Measurements from ENCODE around the gene CBARP. TPM values are rescaled to one million over a fixed set of nuclear protein-coding genes. Genes with fewer than 3 reads are reported as not detected.

The CBARP gene
- total RNA-seq, 1 experiment from 2014 or later, result 28.4 TPM

DNA sequence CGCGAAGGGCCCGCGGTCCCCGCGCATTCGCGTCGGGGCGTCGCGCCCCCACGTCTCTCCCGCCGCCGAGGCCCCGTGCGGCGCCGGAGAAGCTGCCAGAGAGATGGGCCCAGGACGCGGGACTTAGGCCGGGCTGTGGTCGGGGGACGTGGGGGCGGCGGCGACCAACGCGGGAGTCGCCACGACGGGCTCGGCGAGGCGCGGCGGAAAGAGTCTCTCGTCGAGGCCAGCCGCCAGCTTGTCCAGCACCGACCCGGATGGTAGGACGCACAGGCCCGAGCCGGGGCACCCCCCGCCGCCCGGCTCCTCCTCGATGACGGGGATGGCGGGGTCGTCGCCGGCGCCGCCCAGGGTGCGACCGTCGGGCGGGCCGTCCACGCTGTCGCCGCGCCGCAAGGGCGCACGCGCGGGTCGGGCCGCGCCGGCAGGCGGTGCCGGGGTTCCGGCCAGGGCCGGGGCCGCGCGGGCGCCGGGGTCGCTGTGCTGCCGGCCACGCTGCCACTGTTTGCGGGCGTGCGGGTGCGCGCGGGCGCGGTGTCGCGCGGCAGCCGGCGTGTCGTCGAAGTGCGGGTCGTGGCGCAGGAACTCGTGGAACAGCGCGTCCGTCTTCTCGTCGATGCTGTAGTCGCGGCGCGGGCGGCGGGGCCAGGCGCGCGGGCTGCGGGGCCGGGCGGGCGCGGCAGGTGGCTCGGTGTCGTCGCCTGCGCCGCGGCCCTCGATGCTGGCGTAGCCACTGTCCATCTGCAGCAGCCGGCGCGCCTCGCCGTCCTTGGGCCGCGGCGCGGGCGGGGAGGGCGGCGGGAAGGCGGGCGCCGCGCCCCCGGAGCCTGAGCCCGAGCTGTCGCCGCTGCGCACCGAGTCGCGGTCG is 8.5 kb downstream of the CBARP start:
- Histone ChIP-seq H3K79me2 (ENCODE audit: insufficient read depth, low read length) (no peaks in the 10 kb centered on the region), H2BK20ac (ENCODE audit: low read depth, low read length, poor library complexity, severe bottlenecking) (no peak overlapping the region), H3K23ac (ENCODE audit: insufficient read length, low read depth, low read length) (no peak overlapping the region), H3K9ac (ENCODE audit: extremely low read depth, insufficient read length, low read length) (no peak overlapping the region), H2BK15ac (ENCODE audit: low read depth, low read length) (no peak overlapping the region), H3K4ac (ENCODE audit: low read depth, low read length) (no peak overlapping the region), H4K91ac (ENCODE audit: insufficient read length, low read depth, low read length) (no peak overlapping the region), H3K18ac (ENCODE audit: insufficient read length, low read depth, low read length) (no peak overlapping the region), H3K14ac (ENCODE audit: insufficient read depth, low read length) (no peak overlapping the region), H3K56ac (ENCODE audit: insufficient read length, low read depth, low read length) (no peak overlapping the region), H3K27me3 (ENCODE audit: insufficient read depth, low read length) (no peaks in the 10 kb centered on the region), H2BK120ac (ENCODE audit: low read depth, low read length, poor library complexity, severe bottlenecking) (no peak overlapping the region), H3K4me1 (ENCODE audit: insufficient read depth, low read length) (no peaks in the 10 kb centered on the region), H4K5ac (ENCODE audit: insufficient read length, low read depth, low read length) (no peak overlapping the region), H2AK5ac (ENCODE audit: insufficient read length, low read length) (no peak overlapping the region), H4K20me1 (ENCODE audit: control insufficient read depth, insufficient read depth, insufficient read length) (no peaks in the 10 kb centered on the region), H4K8ac (replicated peaks; ENCODE audit: insufficient read length, low read depth, low read length) (no peak overlapping the region), H3K4me2 (ENCODE audit: insufficient read depth, insufficient read length, low read length) (no peak overlapping the region), H3K27ac (ENCODE audit: insufficient read length, low read depth, low read length) (no peak overlapping the region), H2BK12ac (ENCODE audit: insufficient read length, low read depth, low read length) (no peak overlapping the region), H3K9me3 (ENCODE audit: control insufficient read depth, low read depth, low read length) (no peaks in the 10 kb centered on the region), H2AFZ (ENCODE audit: low read length) (no peak overlapping the region), H3K79me1 (ENCODE audit: insufficient read depth, low read depth, low read length, poor library complexity, severe bottlenecking) (no peaks in the 10 kb centered on the region), H3K23me2 (ENCODE audit: insufficient read length, low read depth, low read length, poor library complexity, severe bottlenecking) (no peaks in the 10 kb centered on the region), H2BK5ac (ENCODE audit: insufficient read length, low read length) (no peak overlapping the region), H3T11ph (ENCODE audit: low read length) (no peak overlapping the region)
- no peaks in the 10 kb centered on the region for H3K27me3 Mint-ChIP-seq (ENCODE audit: low read depth)
- H3K27ac Mint-ChIP-seq, result no peak overlapping the region
- no CpG with 5 or more reads among the region's 158 CpGs for WGBS (ENCODE audit: extremely low coverage, insufficient read length, low lambda C conversion rate)
- H3K4me3 Mint-ChIP-seq, result no peak overlapping the region
- H3K36me3 Mint-ChIP-seq (ENCODE audit: insufficient read depth in 1 of 3, low read depth in 3 of 3), result peaks cover 2 to 22% (median 21%) of the 10 kb centered on the region in 3 experiments; a peak in 5 of 7 replicates
- DNase-seq, result no peak
- TF ChIP-seq, protein P1, sequence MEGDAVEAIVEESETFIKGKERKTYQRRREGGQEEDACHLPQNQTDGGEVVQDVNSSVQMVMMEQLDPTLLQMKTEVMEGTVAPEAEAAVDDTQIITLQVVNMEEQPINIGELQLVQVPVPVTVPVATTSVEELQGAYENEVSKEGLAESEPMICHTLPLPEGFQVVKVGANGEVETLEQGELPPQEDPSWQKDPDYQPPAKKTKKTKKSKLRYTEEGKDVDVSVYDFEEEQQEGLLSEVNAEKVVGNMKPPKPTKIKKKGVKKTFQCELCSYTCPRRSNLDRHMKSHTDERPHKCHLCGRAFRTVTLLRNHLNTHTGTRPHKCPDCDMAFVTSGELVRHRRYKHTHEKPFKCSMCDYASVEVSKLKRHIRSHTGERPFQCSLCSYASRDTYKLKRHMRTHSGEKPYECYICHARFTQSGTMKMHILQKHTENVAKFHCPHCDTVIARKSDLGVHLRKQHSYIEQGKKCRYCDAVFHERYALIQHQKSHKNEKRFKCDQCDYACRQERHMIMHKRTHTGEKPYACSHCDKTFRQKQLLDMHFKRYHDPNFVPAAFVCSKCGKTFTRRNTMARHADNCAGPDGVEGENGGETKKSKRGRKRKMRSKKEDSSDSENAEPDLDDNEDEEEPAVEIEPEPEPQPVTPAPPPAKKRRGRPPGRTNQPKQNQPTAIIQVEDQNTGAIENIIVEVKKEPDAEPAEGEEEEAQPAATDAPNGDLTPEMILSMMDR (conservative IDR thresholded peaks at IDR 0.05), result no peak
- H3K4me1 Mint-ChIP-seq, result 0 out of 4 replicates have a peak, but pooled peaks cover 0 to 2% of the 10 kb centered on the region in 2 experiments
- no peaks in the 10 kb centered on the region for H3K9me3 Mint-ChIP-seq

Measured in H9 (cell line).